ENCODE measurements around the gene ZNF266.

The ZNF266 gene

GRCh38 chr19:9456018-9456689 is 20.8 kb upstream of the ZNF266 start:
- H3K4me3 ChIP-seq (replicated peaks; ENCODE audit: low read depth, low read length): no peak overlapping the region
- H3K36me3 ChIP-seq (ENCODE audit: control insufficient read depth, insufficient read depth, low read length): no peaks in the 10 kb centered on the region
- TF ChIP-seq CTCF (IDR thresholded peaks at IDR 0.05; ENCODE audit: insufficient read depth, low read length, poor library complexity, severe bottlenecking): no peak
- no peaks in the 10 kb centered on the region for H3K27me3 ChIP-seq (replicated peaks; ENCODE audit: control insufficient read depth, insufficient read depth, low read length)
- DNase-seq (ENCODE audit: extremely low read depth, insufficient read length): no peak

GRCh38 chr19:9453953-9454352 is 18.6 kb upstream of the ZNF266 start:
- no peak for TF ChIP-seq CTCF (IDR thresholded peaks at IDR 0.05; ENCODE audit: insufficient read depth, low read length, poor library complexity, severe bottlenecking)
- Histone ChIP-seq H3K4me3 (replicated peaks; ENCODE audit: low read depth, low read length) (no peak overlapping the region), H3K36me3 (ENCODE audit: control insufficient read depth, insufficient read depth, low read length) (no peaks in the 10 kb centered on the region), H3K27me3 (replicated peaks; ENCODE audit: control insufficient read depth, insufficient read depth, low read length) (no peaks in the 10 kb centered on the region)
- DNase-seq (ENCODE audit: extremely low read depth, insufficient read length): no peak

- no peaks in the 10 kb centered on the region for H3K27me3 ChIP-seq (replicated peaks; ENCODE audit: control insufficient read depth, insufficient read depth, low read length)
- H3K36me3 ChIP-seq (ENCODE audit: control insufficient read depth, insufficient read depth, low read length): no peaks in the 10 kb centered on the region
- no peak for TF ChIP-seq CTCF (IDR thresholded peaks at IDR 0.05; ENCODE audit: insufficient read depth, low read length, poor library complexity, severe bottlenecking)
- H3K4me3 ChIP-seq (replicated peaks; ENCODE audit: low read depth, low read length): no peak overlapping the region
- no peak for DNase-seq (ENCODE audit: extremely low read depth, insufficient read length)
Measured at GRCh38 chr19:9445037-9445436, 9.7 kb upstream of the ZNF266 start.

- no peak for DNase-seq (ENCODE audit: extremely low read depth, insufficient read length)
- no peak overlapping the region for H3K4me3 ChIP-seq (replicated peaks; ENCODE audit: low read depth, low read length)
- H3K27me3 ChIP-seq (replicated peaks; ENCODE audit: control insufficient read depth, insufficient read depth, low read length): no peaks in the 10 kb centered on the region
- no peak for TF ChIP-seq CTCF (IDR thresholded peaks at IDR 0.05; ENCODE audit: insufficient read depth, low read length, poor library complexity, severe bottlenecking)
- peaks cover under 1% of the 10 kb centered on the region for H3K36me3 ChIP-seq (ENCODE audit: control insufficient read depth, insufficient read depth, low read length)
Measured at GRCh38 chr19:9436358-9436757, 985 bp upstream of the ZNF266 start.

GRCh38 chr19:9431475-9431874 is 3.9 kb downstream of the ZNF266 start:
- DNase-seq (ENCODE audit: extremely low read depth, insufficient read length): no peak
- peaks cover 8% of the 10 kb centered on the region for H3K36me3 ChIP-seq (ENCODE audit: control insufficient read depth, insufficient read depth, low read length)
- TF ChIP-seq CTCF (IDR thresholded peaks at IDR 0.05; ENCODE audit: insufficient read depth, low read length, poor library complexity, severe bottlenecking): peak; percentile 44
- H3K4me3 ChIP-seq (replicated peaks; ENCODE audit: low read depth, low read length): no peak overlapping the region
- H3K27me3 ChIP-seq (replicated peaks; ENCODE audit: control insufficient read depth, insufficient read depth, low read length): no peaks in the 10 kb centered on the region

GRCh38 chr19:9430444-9430843 is 4.9 kb downstream of the ZNF266 start:
- no peak for DNase-seq (ENCODE audit: extremely low read depth, insufficient read length)
- TF ChIP-seq CTCF (IDR thresholded peaks at IDR 0.05; ENCODE audit: insufficient read depth, low read length, poor library complexity, severe bottlenecking): no peak
- Histone ChIP-seq H3K36me3 (ENCODE audit: control insufficient read depth, insufficient read depth, low read length) (peaks cover 14% of the 10 kb centered on the region), H3K4me3 (replicated peaks; ENCODE audit: low read depth, low read length) (no peak overlapping the region), H3K27me3 (replicated peaks; ENCODE audit: control insufficient read depth, insufficient read depth, low read length) (no peaks in the 10 kb centered on the region)
